H4 (cell line): ENCODE data around the gene BABAM2. TPM values are rescaled to one million over a fixed set of nuclear protein-coding genes. Genes with fewer than 3 reads are reported as not detected.

Experiments used
- DNase-seq: peaks from one replicate; pipeline ENCODE4 v3.0.0-alpha.2; 2015; ENCODE audit warnings: low spot score
- total RNA-seq: library from RNA; depleted of rRNA; stranded (reverse); fragments of >200 nt; shearing (Covaris generic); gene quantifications from 2 replicates; pipeline ENCODE4 v1.2.3, GENCODE V29; 2014; rRNA removed

Gene BABAM2
- total RNA-seq, 1 experiment from 2014 or later: 20.7 TPM

- DNase-seq: no peak
Measured at GRCh38 chr2:28375236-28375635, 484.7 kb downstream of the BABAM2 start.

GRCh38 chr2:28375742-28376631 lies 485.5 kb downstream of the BABAM2 start:
- no peak for DNase-seq

GRCh38 chr2:28377195-28377816 lies 486.8 kb downstream of the BABAM2 start:
- no peak for DNase-seq

GRCh38 chr2:28377984-28378678 lies 487.6 kb downstream of the BABAM2 start:
- DNase-seq: no peak

GRCh38 chr2:28378679-28379584 lies 488.4 kb downstream of the BABAM2 start:
- DNase-seq: no peak

- DNase-seq: no peak
Measured at GRCh38 chr2:28380219-28380618, 489.7 kb downstream of the BABAM2 start.

GRCh38 chr2:28381225-28382180 lies 491.0 kb downstream of the BABAM2 start:
- DNase-seq: no peak

- no peak for DNase-seq
Measured at GRCh38 chr2:28382755-28383154, 492.2 kb downstream of the BABAM2 start.

GRCh38 chr2:28387082-28387960 lies 496.8 kb downstream of the BABAM2 start:
- DNase-seq: no peak

Other genes with a start within 250 kb of the BABAM2 start
- gene SUPT7L, start 227.1 kb upstream of the BABAM2 start, total RNA-seq: 9.1 and 11.8 TPM in 2 replicates
- 16.6 and 17.4 TPM in 2 replicates for gene SLC4A1AP, start 226.8 kb upstream of the BABAM2 start, total RNA-seq
- 99.6 and 124 TPM in 2 replicates for gene MRPL33, start 119.0 kb upstream of the BABAM2 start, total RNA-seq
- gene RBKS, start 342 bp upstream of the BABAM2 start, total RNA-seq: 0.23 and 3.6 TPM in 2 replicates